Esophagus muscularis mucosa (tissue), 4 donors: ENCODE results near the gene TPR. TPM values are rescaled to one million over a fixed set of nuclear protein-coding genes. Genes with fewer than 3 reads are reported as not detected.

Source experiments
- DNase-seq: peaks from one replicate; pipeline ENCODE4 v3.0.0-alpha.2; 2017; ENCODE audit errors: extremely low spot score
- H3K27ac ChIP-seq, 4 donors: fragments of 200-600 bp; sonication (generic); replicated peaks in 1 of 4; 1 replicate in 3 of 4; 2 replicates in 1 of 4; pipeline ENCODE4 v1.5.1; 2016 to 2019; ENCODE audit warnings: mild to moderate bottlenecking in 1 of 4
- H3K27me3 ChIP-seq, 4 donors: fragments of 200-600 bp; sonication (generic); one replicate each; pipeline versions ENCODE4 v1.5.1 to v1.6.0; 2016 to 2019
- H3K36me3 ChIP-seq, 4 donors: fragments of 200-600 bp; sonication (generic); one replicate each; pipeline ENCODE4 v1.5.1; 2016 to 2019
- H3K4me1 ChIP-seq, 4 donors: fragments of 200-600 bp; sonication (generic); one replicate each; pipeline ENCODE4 v1.5.1; 2016 to 2019
- H3K4me3 ChIP-seq, 4 donors: fragments of 200-600 bp; sonication (generic); 1 replicate in 2 of 4; 2 replicates in 2 of 4; pipeline ENCODE4 v1.5.1; 2016 to 2019; ENCODE audit warnings: mild to moderate bottlenecking in 4 of 4, moderate library complexity in 1 of 4
- H3K9me3 ChIP-seq, 4 donors: fragments of 200-600 bp; sonication (generic); 1 replicate in 3 of 4; 2 replicates in 1 of 4; pipeline ENCODE4 v1.5.1; 2016 to 2019
- EP300 ChIP-seq: sonication (generic); formaldehyde crosslinking; IDR thresholded peaks from one replicate; pipeline ENCODE4 v1.6.1; 2017; ENCODE audit warnings: antibody characterized with exemption
- POLR2A ChIP-seq: fragments of 450-650 bp; IDR thresholded peaks from one replicate; pipeline ENCODE4 v1.6.1; 2017; ENCODE audit warnings: antibody characterized with exemption, moderate library complexity, mild to moderate bottlenecking, low read depth
- POLR2AphosphoS5 ChIP-seq, 2 donors: sonication (generic); formaldehyde crosslinking; IDR thresholded peaks; one replicate each; pipeline ENCODE4 v1.6.1; 2017; ENCODE audit warnings: antibody characterized with exemption in 2 of 2
- WGBS: methylation state at CpG from one replicate; pipeline ENCODE4 v1.1.5; 2018; 5-methylcytosine and 5-hydroxymethylcytosine counted together
- intact Hi-C: fragments of 100-400 bp; cut with DNase I; formaldehyde crosslinking; loops from one replicate; pipeline ENCODE4 v1.15.1; 2023
- total RNA-seq, 4 donors: library from RNA; depleted of rRNA; stranded (reverse); fragments of >200 nt; gene quantifications; one replicate each; pipeline versions ENCODE4 v1.1.0 to v1.2.1, GENCODE V29; 2016
- TF ChIP-seq, protein P1 (sequence below), 3 experiments: fragments of 200-600 bp in 2 of 3; fragments of 450-650 bp in 1 of 3; sonication (generic) in 2 of 3; IDR thresholded peaks; one replicate each; pipeline ENCODE4 v1.5.1; 2017 to 2019; ENCODE audit warnings: antibody characterized with exemption in 3 of 3, mild to moderate bottlenecking in 2 of 3, moderate library complexity in 1 of 3

TPR gene
- total RNA-seq, 4 donors from 2014 or later: 61.6 to 78.3 (median 72.8) TPM

DNA sequence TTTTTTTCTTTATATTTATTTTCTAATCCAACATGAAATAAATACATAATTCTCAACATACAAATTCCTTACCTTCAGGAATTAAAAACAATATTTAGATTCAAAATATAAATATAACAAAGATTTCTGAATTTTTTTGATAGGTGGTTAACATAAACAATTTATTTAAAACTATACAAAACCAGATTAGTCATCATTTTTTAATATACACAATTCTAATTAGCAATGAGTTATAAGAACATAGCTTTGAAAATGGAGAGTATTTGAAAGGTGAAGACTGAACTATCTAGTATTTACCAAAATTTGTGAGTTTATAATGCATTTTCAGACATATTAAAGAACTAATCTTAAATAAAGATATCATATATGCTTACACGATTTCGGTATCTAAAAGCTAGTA lies 37.5 kb downstream of the TPR start:
- no peak overlapping the region for H3K27ac ChIP-seq
- intact Hi-C loops: no loop called here
- no peak for DNase-seq
- no peaks in the 10 kb centered on the region for H3K4me1 ChIP-seq
- 95% methylated on average over 2 of the region's 2 CpGs for WGBS
- no peaks in the 10 kb centered on the region for H3K27me3 ChIP-seq
- no peak overlapping the region for H3K4me3 ChIP-seq
- TF ChIP-seq POLR2AphosphoS5 (IDR thresholded peaks at IDR 0.05) (no peak), POLR2A (no peak), EP300 (no peak)
- TF ChIP-seq, protein P1, sequence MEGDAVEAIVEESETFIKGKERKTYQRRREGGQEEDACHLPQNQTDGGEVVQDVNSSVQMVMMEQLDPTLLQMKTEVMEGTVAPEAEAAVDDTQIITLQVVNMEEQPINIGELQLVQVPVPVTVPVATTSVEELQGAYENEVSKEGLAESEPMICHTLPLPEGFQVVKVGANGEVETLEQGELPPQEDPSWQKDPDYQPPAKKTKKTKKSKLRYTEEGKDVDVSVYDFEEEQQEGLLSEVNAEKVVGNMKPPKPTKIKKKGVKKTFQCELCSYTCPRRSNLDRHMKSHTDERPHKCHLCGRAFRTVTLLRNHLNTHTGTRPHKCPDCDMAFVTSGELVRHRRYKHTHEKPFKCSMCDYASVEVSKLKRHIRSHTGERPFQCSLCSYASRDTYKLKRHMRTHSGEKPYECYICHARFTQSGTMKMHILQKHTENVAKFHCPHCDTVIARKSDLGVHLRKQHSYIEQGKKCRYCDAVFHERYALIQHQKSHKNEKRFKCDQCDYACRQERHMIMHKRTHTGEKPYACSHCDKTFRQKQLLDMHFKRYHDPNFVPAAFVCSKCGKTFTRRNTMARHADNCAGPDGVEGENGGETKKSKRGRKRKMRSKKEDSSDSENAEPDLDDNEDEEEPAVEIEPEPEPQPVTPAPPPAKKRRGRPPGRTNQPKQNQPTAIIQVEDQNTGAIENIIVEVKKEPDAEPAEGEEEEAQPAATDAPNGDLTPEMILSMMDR (IDR thresholded peaks at IDR 0.05): no peak
- no peaks in the 10 kb centered on the region for H3K9me3 ChIP-seq
- H3K36me3 ChIP-seq: peaks cover 66 to 100% (median 91%) of the 10 kb centered on the region in 4 donors

DNA sequence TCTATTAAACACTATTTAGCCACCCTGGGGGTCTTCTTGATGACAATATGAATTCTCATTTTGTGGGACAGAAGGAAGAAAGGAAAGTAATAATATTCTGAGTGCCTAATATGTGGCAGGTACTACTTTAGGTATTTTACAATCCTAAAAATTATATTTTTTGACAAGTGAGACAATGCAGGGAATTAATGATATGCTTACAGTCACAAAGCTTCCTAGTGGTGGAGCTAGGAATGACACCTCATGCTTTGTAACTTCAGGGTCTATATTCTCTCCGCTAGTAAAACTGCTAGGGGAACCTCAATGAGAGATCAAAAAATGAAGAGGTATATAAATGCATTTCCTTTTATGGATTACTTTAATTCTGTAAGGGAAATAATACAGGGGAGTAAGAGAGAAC lies 44.3 kb downstream of the TPR start:
- no peak overlapping the region for H3K4me3 ChIP-seq
- TF ChIP-seq POLR2AphosphoS5 (IDR thresholded peaks at IDR 0.05): no peak
- TF ChIP-seq, protein P1 (IDR thresholded peaks at IDR 0.05): peak in 1 of 3 experiments; percentile 39

DNA sequence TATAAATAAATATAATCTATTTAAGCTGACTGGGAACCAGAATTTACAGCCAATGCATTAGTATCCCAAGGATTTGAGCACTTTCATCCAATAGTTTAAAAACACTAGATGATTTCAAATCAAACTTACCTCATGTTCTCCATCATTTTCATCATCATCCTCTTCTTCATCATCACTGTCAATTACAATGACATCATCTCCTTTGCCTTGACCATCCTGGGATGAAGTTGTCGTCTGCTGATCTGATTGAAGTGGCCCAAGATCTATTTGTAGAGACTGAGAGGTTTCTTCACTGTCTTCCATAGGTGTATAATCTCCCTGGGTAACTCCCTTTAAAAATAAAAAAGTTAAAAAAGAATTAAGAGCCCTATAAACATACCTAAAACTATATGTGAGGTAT lies 47.7 kb downstream of the TPR start:
- no peak overlapping the region for H3K27ac ChIP-seq
- H3K4me1 ChIP-seq: no peaks in the 10 kb centered on the region
- no peak overlapping the region for H3K4me3 ChIP-seq
- 89% methylated on average over 1 of the region's 1 CpG for WGBS
- TF ChIP-seq, protein P1 (IDR thresholded peaks at IDR 0.05): no peak
- no peak for TF ChIP-seq POLR2A
- H3K27me3 ChIP-seq: no peaks in the 10 kb centered on the region
- H3K9me3 ChIP-seq: no peaks in the 10 kb centered on the region
- intact Hi-C loops: no loop called here
- DNase-seq: no peak
- H3K36me3 ChIP-seq: peaks cover 52 to 92% (median 72%) of the 10 kb centered on the region in 4 donors

More for the DNA sequence above, 44.3 kb downstream of the TPR start:
- DNase-seq: no peak
- Histone ChIP-seq H3K9me3 (no peaks in the 10 kb centered on the region), H3K27ac (no peak overlapping the region), H3K4me1 (no peaks in the 10 kb centered on the region), H3K36me3 (peaks cover 65 to 94% (median 78%) of the 10 kb centered on the region in 4 donors), H3K27me3 (no peaks in the 10 kb centered on the region)
- 97% methylated on average over 1 of the region's 1 CpG for WGBS
- intact Hi-C loops: no loop called here

DNA sequence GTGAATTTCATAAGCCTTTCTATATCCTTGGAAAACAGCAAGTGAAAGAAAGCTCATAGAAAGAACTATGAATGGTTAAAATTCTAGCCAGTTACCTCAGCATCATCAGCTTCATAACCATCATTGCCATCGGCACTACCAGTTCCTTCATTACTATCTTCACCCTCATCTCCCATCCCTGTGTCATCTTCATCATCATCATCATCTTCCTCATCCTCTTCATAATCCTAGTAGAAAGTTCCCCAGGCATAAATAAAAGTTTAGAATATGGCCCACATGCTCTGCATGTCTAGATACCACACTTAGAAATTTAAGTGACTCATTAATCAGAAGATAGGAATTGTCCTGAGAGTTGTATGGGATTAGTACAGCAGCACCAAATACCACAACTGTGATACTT lies 49.0 kb downstream of the TPR start:
- Histone ChIP-seq H3K27me3 (no peaks in the 10 kb centered on the region), H3K9me3 (no peaks in the 10 kb centered on the region), H3K36me3 (peaks cover 54 to 92% (median 74%) of the 10 kb centered on the region in 4 donors), H3K27ac (no peak overlapping the region), H3K4me3 (no peak overlapping the region), H3K4me1 (no peaks in the 10 kb centered on the region)
- no peak for DNase-seq
- 96% methylated on average over 1 of the region's 1 CpG for WGBS
- TF ChIP-seq POLR2A: no peak
- TF ChIP-seq EP300: no peak
- TF ChIP-seq, protein P1 (IDR thresholded peaks at IDR 0.05): no peak
- TF ChIP-seq POLR2AphosphoS5 (IDR thresholded peaks at IDR 0.05): no peak
- intact Hi-C loops: no loop called here

DNA sequence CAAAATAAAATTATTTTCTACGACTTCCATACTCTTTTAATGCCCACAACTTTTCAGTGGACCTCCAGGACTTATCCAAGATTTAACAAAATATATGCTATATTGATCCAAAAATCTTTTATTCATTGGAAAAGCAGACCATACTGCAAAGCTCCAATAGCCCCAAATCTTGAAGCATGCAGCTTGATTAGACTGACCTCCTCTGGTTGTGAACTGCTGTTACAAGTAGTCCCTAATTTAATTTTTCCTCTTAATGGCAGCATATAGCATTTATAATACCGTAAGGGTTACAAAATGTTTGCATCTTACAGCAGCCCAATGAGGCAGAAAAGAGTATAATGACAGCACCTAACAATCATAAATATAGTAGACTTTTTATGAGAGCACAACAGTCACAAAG lies 49.8 kb downstream of the TPR start:
- intact Hi-C loops: no loop called here
- peaks cover 54 to 92% (median 72%) of the 10 kb centered on the region in 4 donors for H3K36me3 ChIP-seq

More for the DNA sequence above, 49.8 kb downstream of the TPR start:
- H3K4me1 ChIP-seq: no peaks in the 10 kb centered on the region
- 90% methylated on average over 2 of the region's 2 CpGs for WGBS
- TF ChIP-seq, protein P1 (IDR thresholded peaks at IDR 0.05): peak in 1 of 3 experiments; percentile 9
- TF ChIP-seq POLR2A (no peak), POLR2AphosphoS5 (IDR thresholded peaks at IDR 0.05) (no peak)
- no peak for DNase-seq
- H3K27ac ChIP-seq: no peak overlapping the region
- H3K4me3 ChIP-seq: no peak overlapping the region
- no peaks in the 10 kb centered on the region for H3K9me3 ChIP-seq
- no peaks in the 10 kb centered on the region for H3K27me3 ChIP-seq
